Measurements from ENCODE around the gene MLLT6. TPM values are rescaled to one million over a fixed set of nuclear protein-coding genes. Genes with fewer than 3 reads are reported as not detected.

The MLLT6 gene
- total RNA-seq, 1 experiment from 2014 or later = 72.5 TPM

DNA sequence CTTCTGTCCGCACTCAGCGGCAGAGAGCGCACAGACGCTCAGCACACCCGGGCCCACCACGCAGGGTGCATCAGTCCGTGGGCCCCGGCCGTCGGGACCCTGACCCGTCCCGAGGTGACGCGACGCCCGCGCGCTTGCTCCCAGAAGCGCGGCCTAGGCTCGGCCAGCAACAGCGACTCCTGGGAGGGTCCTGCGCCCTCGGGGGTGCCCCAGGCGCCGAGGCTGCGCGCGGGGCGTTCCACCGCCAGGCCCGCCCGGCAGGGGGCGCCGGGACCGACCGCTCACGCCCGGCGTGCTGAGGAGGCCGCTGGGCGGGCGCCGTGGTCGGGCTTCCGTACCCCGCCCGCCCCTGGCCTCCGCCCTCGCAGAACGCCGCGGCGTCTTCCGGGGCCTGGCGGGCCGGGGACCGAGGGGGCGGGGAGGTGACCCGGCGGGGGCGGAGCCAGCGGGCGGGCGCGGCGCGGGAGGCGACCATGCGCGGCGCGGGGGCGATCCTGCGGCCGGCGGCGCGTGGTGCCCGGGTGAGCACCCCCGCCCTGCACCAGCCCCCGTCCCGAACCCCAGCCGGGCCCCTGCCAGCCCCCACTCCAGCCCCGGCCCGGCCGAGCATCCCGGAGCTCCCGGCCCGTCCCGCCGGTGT is 24.9 kb downstream of the MLLT6 start, which contains the start of gene CISD3:
CISD3 (plus strand) TSS at position 456 of the 640 bp plus-strand sequence; CDS start at position 474, 18 bp downstream.
- TF ChIP-seq, protein P1, sequence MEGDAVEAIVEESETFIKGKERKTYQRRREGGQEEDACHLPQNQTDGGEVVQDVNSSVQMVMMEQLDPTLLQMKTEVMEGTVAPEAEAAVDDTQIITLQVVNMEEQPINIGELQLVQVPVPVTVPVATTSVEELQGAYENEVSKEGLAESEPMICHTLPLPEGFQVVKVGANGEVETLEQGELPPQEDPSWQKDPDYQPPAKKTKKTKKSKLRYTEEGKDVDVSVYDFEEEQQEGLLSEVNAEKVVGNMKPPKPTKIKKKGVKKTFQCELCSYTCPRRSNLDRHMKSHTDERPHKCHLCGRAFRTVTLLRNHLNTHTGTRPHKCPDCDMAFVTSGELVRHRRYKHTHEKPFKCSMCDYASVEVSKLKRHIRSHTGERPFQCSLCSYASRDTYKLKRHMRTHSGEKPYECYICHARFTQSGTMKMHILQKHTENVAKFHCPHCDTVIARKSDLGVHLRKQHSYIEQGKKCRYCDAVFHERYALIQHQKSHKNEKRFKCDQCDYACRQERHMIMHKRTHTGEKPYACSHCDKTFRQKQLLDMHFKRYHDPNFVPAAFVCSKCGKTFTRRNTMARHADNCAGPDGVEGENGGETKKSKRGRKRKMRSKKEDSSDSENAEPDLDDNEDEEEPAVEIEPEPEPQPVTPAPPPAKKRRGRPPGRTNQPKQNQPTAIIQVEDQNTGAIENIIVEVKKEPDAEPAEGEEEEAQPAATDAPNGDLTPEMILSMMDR (IDR thresholded peaks at IDR 0.05; ENCODE audit: insufficient read depth in 1 of 2, low read depth in 1 of 2, low read length in 1 of 2, severe bottlenecking in 1 of 2, unreplicated experiment in 1 of 2) = peak; percentile 32 to 74
- Histone ChIP-seq H3K27me3 (replicated peaks; ENCODE audit: control insufficient read depth, insufficient read depth, low read length) (no peaks in the 10 kb centered on the region), H3K4me1 (peaks cover 20% of the 10 kb centered on the region), H3K9me3 (no peaks in the 10 kb centered on the region), H3K4me3 (ENCODE audit: low read depth, low read length) (peak within 1 kb of the TSS; percentile 64), H3K36me3 (ENCODE audit: control insufficient read depth, insufficient read depth, low read length) (no peaks in the 10 kb centered on the region; the same call in 1 of the 2 replicates)
- intact Hi-C loops (cut with micrococcal nuclease; ENCODE audit: unreplicated experiment) = loop anchor here (1.0 to 2.0 kb wide), 2 partner anchors 19 to 53 kb away; partner anchors contain the start of gene PCGF2
- Mint-ChIP-seq H3K4me3 (ENCODE audit: unreplicated experiment) (peak within 1 kb of the TSS; percentile 89), H3K36me3 (ENCODE audit: insufficient read depth, unreplicated experiment) (peaks cover 50% of the 10 kb centered on the region), H3K4me1 (ENCODE audit: low read depth, unreplicated experiment) (peaks cover 15% of the 10 kb centered on the region), H3K27ac (ENCODE audit: unreplicated experiment) (peak within 1 kb of the TSS; percentile 85), H3K9me3 (ENCODE audit: unreplicated experiment) (no peaks in the 10 kb centered on the region), H3K27me3 (ENCODE audit: insufficient read depth, unreplicated experiment) (no peaks in the 10 kb centered on the region)
- ChIA-PET CTCF (interaction anchor here (1.0 to 1.8 kb wide), 4 partner anchors 16 to 172 kb away, joined by 3 to 7 read pairs (median 4); partner anchors contain the start of gene MLLT6), POLR2A (interaction anchor here (1.0 kb wide), 1 partner anchor 25 kb away, joined by 6 read pairs; the partner anchor contains the start of gene MLLT6)
- peak; percentile 84 to 95 for DNase-seq
- no TSS peak for BruUV-seq (replicated peaks)

DNA sequence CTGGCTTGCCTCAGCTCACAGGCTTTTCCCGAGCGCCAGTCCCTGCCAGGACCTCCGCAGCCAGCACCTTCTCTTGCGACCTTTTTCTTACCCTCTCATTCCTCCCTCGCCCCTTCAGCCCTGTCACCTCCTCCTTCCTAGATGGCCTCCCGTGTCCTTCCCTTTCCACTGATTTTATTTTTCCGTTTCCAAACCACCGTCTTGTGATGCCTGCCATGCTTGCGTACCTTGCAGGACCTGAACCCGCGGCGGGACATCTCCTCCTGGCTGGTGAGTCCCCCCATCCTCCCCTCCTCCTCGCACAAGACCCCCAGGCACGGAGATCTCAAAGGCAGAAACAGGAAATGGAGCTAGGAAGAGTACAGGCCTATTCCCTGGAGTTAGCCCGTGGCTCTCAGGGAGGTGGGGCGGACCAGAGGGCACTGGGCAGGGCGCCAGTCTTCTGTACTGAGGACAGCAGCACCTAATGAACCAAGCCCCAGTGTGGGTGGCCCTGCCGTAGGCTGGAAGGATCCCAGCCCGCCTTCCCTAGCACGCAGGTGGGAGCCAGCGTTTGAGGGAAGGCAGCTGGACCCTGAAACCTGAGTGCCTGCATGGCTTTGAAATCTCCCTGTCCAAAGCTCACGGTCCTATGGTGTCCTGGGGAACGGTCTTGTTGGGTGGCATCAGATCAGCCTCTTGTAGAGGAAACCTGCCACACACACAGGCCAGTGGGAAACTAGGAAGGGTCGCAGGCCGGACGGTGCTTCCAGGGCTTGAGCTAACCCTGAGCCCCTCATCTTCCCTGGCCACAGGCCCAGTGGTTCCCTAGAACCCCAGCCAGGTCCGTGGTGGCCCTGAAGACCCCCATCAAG is 25.7 kb downstream of the MLLT6 start:
- POLR2A ChIA-PET = interaction anchor here (1.0 kb wide), 1 partner anchor 26 kb away, joined by 6 read pairs; the partner anchor contains the start of gene MLLT6

More for the DNA sequence above, 25.7 kb downstream of the MLLT6 start:
- Mint-ChIP-seq H3K4me3 (ENCODE audit: unreplicated experiment) (peak overlapping the region; percentile 89), H3K9me3 (ENCODE audit: unreplicated experiment) (no peaks in the 10 kb centered on the region), H3K4me1 (ENCODE audit: low read depth, unreplicated experiment) (peaks cover 11% of the 10 kb centered on the region), H3K36me3 (ENCODE audit: insufficient read depth, unreplicated experiment) (peaks cover 58% of the 10 kb centered on the region), H3K27me3 (ENCODE audit: insufficient read depth, unreplicated experiment) (no peaks in the 10 kb centered on the region), H3K27ac (ENCODE audit: unreplicated experiment) (peak overlapping the region; percentile 85)
- Histone ChIP-seq H3K4me1 (peaks cover 20% of the 10 kb centered on the region), H3K27me3 (replicated peaks; ENCODE audit: control insufficient read depth, insufficient read depth, low read length) (no peaks in the 10 kb centered on the region), H3K4me3 (ENCODE audit: low read depth, low read length) (peak overlapping the region; percentile 47), H3K36me3 (ENCODE audit: control insufficient read depth, insufficient read depth, low read length) (peaks cover 1% of the 10 kb centered on the region; the same call in 1 of the 2 replicates), H3K9me3 (no peaks in the 10 kb centered on the region)
- DNase-seq = no peak
- CTCF ChIA-PET = interaction anchor here (0.6 to 1.8 kb wide), 5 partner anchors 13 to 173 kb away, joined by 3 to 7 read pairs (median 3); partner anchors contain the start of gene MLLT6
- intact Hi-C loops (cut with micrococcal nuclease; ENCODE audit: unreplicated experiment) = loop anchor here (1.0 to 2.0 kb wide), 2 partner anchors 18 to 53 kb away; partner anchors contain the start of gene PCGF2
- TF ChIP-seq, protein P1 (IDR thresholded peaks at IDR 0.05; ENCODE audit: insufficient read depth in 1 of 2, low read depth in 1 of 2, low read length in 1 of 2, severe bottlenecking in 1 of 2, unreplicated experiment in 1 of 2) = no peak
- BruUV-seq (replicated peaks) = no TSS peak

Measured in Caco-2 (cell line).